ENCODE data around the gene PDE6B.

DNA sequence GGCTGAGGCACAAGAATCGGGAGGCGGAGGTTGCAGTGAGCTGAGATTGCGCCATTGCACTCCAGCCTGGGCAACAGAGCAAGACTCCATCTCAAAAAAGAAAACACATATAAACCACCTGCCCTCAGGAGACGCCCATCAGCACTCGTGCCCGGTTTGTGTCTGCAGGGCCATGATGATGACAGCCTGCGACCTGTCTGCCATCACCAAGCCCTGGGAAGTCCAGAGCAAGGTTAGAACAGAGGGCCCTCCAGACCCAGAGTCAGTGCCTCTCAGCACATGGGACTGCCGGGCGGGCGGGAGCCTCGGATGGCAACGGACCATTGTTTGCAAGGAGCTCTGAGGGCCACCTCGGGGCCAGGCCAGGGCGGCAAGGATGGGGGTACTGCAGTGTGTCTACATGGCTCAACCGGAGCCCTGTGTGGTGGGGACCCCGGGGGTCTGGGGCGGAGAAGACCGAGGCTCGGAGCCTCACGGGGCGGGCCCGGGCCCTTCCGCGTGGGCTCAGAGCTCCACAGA lies 39.4 kb downstream of the PDE6B start:
- TF ChIP-seq, protein P1, sequence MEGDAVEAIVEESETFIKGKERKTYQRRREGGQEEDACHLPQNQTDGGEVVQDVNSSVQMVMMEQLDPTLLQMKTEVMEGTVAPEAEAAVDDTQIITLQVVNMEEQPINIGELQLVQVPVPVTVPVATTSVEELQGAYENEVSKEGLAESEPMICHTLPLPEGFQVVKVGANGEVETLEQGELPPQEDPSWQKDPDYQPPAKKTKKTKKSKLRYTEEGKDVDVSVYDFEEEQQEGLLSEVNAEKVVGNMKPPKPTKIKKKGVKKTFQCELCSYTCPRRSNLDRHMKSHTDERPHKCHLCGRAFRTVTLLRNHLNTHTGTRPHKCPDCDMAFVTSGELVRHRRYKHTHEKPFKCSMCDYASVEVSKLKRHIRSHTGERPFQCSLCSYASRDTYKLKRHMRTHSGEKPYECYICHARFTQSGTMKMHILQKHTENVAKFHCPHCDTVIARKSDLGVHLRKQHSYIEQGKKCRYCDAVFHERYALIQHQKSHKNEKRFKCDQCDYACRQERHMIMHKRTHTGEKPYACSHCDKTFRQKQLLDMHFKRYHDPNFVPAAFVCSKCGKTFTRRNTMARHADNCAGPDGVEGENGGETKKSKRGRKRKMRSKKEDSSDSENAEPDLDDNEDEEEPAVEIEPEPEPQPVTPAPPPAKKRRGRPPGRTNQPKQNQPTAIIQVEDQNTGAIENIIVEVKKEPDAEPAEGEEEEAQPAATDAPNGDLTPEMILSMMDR (IDR thresholded peaks at IDR 0.05 in 8 of 11, conservative IDR thresholded peaks at IDR 0.05 in 3 of 11): no peak
- no peak for TF ChIP-seq POLR2A (IDR thresholded peaks at IDR 0.05)
- TF ChIP-seq POLR2AphosphoS5 (IDR thresholded peaks at IDR 0.05): no peak
